Measurements from ENCODE around the gene CCIN.
A peak's percentile ranks its signal among the peaks of the same experiment; 100 is the strongest.
"Not testable (repeated sequence)": the region's sequence is repeated elsewhere in the genome, so short reads cannot be mapped to it uniquely, and the experiment has no call there.

The CCIN gene

DNA sequence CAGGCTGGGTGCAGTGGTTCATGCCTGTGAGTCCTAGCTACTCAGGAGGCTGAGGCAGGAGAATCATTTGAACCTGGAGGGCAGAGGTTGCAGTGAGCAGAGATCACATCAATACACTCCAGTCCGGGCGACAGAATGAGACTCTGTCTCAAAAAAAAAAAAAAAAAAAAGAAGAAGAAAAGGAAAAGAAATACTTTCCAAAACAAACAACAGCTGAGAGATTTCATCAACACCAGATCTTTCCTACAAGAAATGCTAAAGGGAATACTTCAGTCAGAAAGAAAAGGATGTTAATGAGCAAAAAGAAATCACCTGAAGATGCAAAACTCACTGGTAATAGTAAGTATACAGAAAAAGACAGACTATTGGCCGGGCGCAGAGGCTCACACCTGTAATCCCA is 8.4 kb downstream of the CCIN start:
- TF ChIP-seq, protein P1, sequence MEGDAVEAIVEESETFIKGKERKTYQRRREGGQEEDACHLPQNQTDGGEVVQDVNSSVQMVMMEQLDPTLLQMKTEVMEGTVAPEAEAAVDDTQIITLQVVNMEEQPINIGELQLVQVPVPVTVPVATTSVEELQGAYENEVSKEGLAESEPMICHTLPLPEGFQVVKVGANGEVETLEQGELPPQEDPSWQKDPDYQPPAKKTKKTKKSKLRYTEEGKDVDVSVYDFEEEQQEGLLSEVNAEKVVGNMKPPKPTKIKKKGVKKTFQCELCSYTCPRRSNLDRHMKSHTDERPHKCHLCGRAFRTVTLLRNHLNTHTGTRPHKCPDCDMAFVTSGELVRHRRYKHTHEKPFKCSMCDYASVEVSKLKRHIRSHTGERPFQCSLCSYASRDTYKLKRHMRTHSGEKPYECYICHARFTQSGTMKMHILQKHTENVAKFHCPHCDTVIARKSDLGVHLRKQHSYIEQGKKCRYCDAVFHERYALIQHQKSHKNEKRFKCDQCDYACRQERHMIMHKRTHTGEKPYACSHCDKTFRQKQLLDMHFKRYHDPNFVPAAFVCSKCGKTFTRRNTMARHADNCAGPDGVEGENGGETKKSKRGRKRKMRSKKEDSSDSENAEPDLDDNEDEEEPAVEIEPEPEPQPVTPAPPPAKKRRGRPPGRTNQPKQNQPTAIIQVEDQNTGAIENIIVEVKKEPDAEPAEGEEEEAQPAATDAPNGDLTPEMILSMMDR (conservative IDR thresholded peaks at IDR 0.05; ENCODE audit: low read length): no peak
- no peak for DNase-seq (ENCODE audit: low read depth)
- no peak overlapping the region for H3K4me3 ChIP-seq (ENCODE audit: low read length)

DNA sequence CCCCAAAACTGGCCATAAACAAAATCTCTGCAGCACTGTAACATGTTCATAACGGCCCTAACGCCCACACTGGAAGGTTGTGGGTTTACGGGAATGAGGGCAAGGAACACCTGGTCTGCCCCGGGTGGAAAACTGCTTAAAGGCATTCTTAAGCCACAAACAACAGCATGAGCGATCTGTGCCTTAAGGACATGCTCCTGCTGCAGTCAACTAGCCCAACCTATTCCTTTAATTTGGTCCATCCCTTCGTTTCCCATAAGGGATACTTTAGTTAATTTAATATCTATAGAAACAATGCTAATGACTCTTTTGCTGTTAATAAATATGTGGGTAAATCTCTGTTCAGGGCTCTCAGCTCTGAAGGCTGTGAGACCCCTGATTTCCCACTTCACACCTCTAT is 11.1 kb downstream of the CCIN start:
- H3K4me3 ChIP-seq (ENCODE audit: low read length); DNase-seq (ENCODE audit: low read depth): not testable (repeated sequence)

DNA sequence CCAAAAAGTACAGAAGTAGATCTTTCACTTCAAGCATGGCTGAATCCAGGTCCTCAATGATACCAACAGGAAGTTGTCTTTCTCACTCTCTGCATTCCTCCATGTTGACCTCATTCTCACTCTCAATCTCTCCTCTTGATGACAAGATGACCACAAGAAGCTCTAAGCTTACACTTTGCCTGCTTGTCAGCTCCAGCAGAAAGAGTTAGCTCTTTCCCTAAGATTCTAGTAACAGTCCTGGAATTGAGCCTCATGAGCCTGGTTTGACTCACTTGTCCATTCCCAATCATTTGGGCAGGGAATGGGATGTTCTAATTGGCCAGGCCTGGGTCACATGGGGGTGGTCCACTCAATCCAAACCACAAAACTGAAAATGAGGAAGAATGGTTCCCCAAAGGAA is 18.2 kb downstream of the CCIN start:
- peak; percentile 93 for DNase-seq (ENCODE audit: low read depth)
- TF ChIP-seq, protein P1 (conservative IDR thresholded peaks at IDR 0.05; ENCODE audit: low read length): no peak
- H3K4me3 ChIP-seq (ENCODE audit: low read length): no peak overlapping the region

DNA sequence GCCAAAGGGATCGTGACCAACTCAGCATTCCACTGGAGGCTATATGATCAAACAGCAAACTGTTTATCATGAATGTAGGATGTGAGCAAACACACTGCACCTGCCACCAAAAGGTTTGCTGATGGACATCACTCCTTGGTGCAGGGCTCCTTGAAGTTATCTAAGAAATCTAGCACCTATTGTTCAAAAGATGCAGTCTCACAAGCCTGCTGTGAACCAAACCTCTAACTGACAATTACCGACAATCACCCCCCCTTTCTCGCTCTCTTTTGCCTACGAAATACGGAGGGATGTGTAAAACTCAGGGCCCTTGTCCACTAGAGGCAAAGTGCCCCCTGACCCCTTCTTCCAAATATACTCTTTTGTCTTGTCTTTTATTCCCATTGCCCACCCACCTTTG is 19.0 kb downstream of the CCIN start:
- DNase-seq (ENCODE audit: low read depth): no peak
- no peak overlapping the region for H3K4me3 ChIP-seq (ENCODE audit: low read length)
- TF ChIP-seq, protein P1 (conservative IDR thresholded peaks at IDR 0.05; ENCODE audit: low read length): no peak

DNA sequence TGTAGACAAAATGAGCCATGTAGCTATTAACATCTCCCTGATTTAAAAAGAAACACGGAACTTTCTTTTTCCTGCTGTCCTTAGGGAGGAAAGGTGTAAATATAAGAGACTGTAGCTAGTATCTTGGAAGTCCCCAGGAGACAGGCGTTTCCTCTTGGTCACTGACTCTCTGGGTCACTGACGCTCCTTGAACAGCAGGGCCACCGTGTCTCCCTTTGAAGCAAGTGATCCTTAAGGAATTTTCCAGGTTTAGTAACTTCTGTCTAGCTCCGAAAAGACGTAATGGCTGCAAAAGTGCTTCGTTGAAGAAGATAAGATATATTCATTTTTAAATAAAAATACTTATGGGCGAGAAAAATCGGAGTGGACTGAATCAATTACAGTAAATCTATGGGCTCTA is 20.8 kb downstream of the CCIN start:
- peak overlapping the region; percentile 94 for H3K4me3 ChIP-seq (ENCODE audit: low read length)
- DNase-seq (ENCODE audit: low read depth): no peak
- TF ChIP-seq, protein P1 (conservative IDR thresholded peaks at IDR 0.05; ENCODE audit: low read length): no peak

DNA sequence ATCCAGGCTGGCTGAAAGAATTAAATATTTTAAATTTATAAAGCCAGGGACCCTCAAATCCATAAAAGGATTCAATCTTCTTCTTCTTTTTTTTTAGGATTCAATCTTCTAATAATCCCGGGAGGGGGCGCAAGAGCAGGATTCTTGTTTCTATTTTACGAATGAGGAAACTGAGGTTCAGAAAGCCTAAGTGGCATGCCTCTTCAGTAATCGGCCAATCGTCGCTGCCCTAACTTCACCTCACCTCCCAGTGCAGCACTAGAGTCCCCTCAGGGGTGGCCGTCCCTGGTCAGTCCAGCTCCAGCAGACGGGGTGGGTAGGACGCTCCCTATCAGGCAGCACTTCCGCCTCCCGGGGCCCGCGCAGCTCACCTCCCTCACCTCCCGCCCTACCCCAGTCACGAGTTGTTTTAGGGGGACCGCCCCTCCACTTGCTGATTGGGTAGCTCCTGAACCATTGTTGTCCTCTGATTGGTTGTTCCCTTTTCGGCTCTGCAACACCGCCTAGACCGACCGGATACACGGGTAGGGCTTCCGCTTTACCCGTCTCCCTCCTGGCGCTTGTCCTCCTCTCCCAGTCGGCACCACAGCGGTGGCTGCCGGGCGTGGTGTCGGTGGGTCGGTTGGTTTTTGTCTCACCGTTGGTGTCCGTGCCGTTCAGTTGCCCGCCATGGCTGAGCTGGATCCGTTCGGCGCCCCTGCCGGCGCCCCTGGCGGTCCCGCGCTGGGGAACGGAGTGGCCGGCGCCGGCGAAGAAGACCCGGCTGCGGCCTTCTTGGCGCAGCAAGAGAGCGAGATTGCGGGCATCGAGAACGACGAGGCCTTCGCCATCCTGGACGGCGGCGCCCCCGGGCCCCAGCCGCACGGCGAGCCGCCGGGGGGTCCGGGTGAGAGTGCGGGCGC is 21.5 kb downstream of the CCIN start, which contains the start of gene CLTA:
CLTA (plus strand) TSS at position 534 of the 902 bp plus-strand sequence; CDS start at position 670, 136 bp downstream.
- TF ChIP-seq, protein P1 (conservative IDR thresholded peaks at IDR 0.05; ENCODE audit: low read length): peak; percentile 68
- DNase-seq (ENCODE audit: low read depth): peak; percentile 99
- peak within 1 kb of the TSS; percentile 94 for H3K4me3 ChIP-seq (ENCODE audit: low read length)

DNA sequence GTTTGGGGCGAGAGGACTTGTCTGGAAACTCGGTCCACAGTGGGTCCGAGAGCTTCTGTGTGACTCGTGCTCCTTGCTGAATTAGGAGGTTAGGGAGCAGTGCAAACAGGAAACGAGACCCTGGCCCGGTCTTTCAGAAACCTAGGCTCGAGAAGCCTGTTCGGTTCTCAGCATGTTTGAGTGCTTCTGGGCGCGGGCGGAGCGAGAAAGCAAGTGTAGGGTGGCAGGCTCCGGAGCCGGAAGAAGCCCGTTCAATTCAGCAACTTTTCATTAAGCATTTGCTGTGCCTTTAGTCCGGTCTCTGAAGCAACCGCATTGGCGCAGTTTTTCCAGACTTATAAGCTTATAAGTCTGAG is 22.1 kb downstream of the CCIN start:
- DNase-seq (ENCODE audit: low read depth): peak; percentile 40
- peak overlapping the region; percentile 94 for H3K4me3 ChIP-seq (ENCODE audit: low read length)
- TF ChIP-seq, protein P1 (conservative IDR thresholded peaks at IDR 0.05; ENCODE audit: low read length): no peak
